HepG2 (cell line): ENCODE results near the gene PIGBOS1. TPM values are rescaled to one million over a fixed set of nuclear protein-coding genes. Genes with fewer than 3 reads are reported as not detected.

Experiments
- GATAD2A ChIP-seq: IDR thresholded peaks from 2 replicates; pipeline ENCODE4 v1.6.1; 2016
- NFKBIZ ChIP-seq: IDR thresholded peaks from 2 replicates; pipeline ENCODE4 v1.6.1; 2018; ENCODE audit warnings: missing genetic modification reagents, missing compliant biosample characterization
- PLRG1 ChIP-seq: fragments of 450-650 bp; conservative IDR thresholded peaks from 2 replicates; pipeline ENCODE4 v1.6.1; 2016
- PRMT3 ChIP-seq: sonication (generic); formaldehyde crosslinking; IDR thresholded peaks from 2 replicates; pipeline ENCODE4 v1.8.1; 2022; ENCODE audit warnings: low read depth, mild to moderate bottlenecking, moderate library complexity, missing genetic modification reagents, borderline replicate concordance
- REPIN1 ChIP-seq: sonication (generic); formaldehyde crosslinking; IDR thresholded peaks from 2 replicates; pipeline ENCODE4 v1.8.0; 2022; ENCODE audit warnings: missing genetic modification reagents, low read depth, mild to moderate bottlenecking, borderline replicate concordance
- RXRB ChIP-seq: IDR thresholded peaks from 2 replicates; pipeline ENCODE4 v1.6.1; 2016; ENCODE audit warnings: borderline replicate concordance, missing genetic modification reagents, missing compliant biosample characterization
- ZNF331 ChIP-seq: sonication (generic); formaldehyde crosslinking; IDR thresholded peaks from 2 replicates; pipeline ENCODE4 v1.4.0; 2020; ENCODE audit warnings: missing genetic modification reagents
- ZNF530 ChIP-seq: sonication (generic); formaldehyde crosslinking; IDR thresholded peaks from 2 replicates; pipeline ENCODE4 v1.5.0; 2020; ENCODE audit warnings: low read depth, mild to moderate bottlenecking, missing genetic modification reagents
- ZNF589 ChIP-seq: sonication (generic); formaldehyde crosslinking; conservative IDR thresholded peaks from 2 replicates; pipeline ENCODE4 v1.8.0; 2022; ENCODE audit warnings: mild to moderate bottlenecking, moderate library complexity, missing genetic modification reagents
- ZSCAN20 ChIP-seq: sonication (generic); formaldehyde crosslinking; IDR thresholded peaks from 2 replicates; pipeline ENCODE4 v1.4.0; 2020; ENCODE audit warnings: missing genetic modification reagents, mild to moderate bottlenecking, borderline replicate concordance
- polyA plus RNA-seq, 8 experiments: library from polyadenylated mRNA; depleted of rRNA in 3 of 8; stranded (reverse) in 7 of 8; unstranded in 1 of 8; fragments of >200 nt; fragmentation: Illumina TruSeq in 4 of 8; extraction: Trizol in 4 of 8; gene quantifications; 2 replicates each; pipeline versions ENCODE4 v1.2.1 to v1.2.3, GENCODE V29; 2011 to 2016; ENCODE audit warnings: low read depth in 4 of 8, missing spikeins in 1 of 8, mixed read lengths in 1 of 8; ENCODE audit not compliant: insufficient read depth in 1 of 8
- total RNA-seq, 5 experiments: library from RNA; depleted of rRNA; stranded (reverse); fragments of >200 nt; fragmentation: Illumina TruSeq; extraction: Trizol; gene quantifications; 2 replicates each; pipeline ENCODE4 v1.2.3, GENCODE V29; 2016; ENCODE audit warnings: low read depth in 1 of 5
- TF ChIP-seq, protein P1 (sequence below): sonication (generic); formaldehyde crosslinking; IDR thresholded peaks from 2 replicates; pipeline ENCODE4 v1.4.0; 2020; ENCODE audit warnings: mild to moderate bottlenecking, missing genetic modification reagents
- TF ChIP-seq, protein P2 (sequence below): sonication (generic); formaldehyde crosslinking; IDR thresholded peaks from 2 replicates; pipeline ENCODE4 v1.4.0; 2020; ENCODE audit warnings: missing genetic modification reagents
- TF ChIP-seq, protein P3 (sequence below): sonication (generic); formaldehyde crosslinking; IDR thresholded peaks from 2 replicates; pipeline ENCODE4 v1.8.0; 2022; ENCODE audit warnings: mild to moderate bottlenecking, missing genetic modification reagents; ENCODE audit not compliant: insufficient replicate concordance
- TF ChIP-seq, protein P4 (sequence below): sonication (generic); formaldehyde crosslinking; IDR thresholded peaks from 2 replicates; pipeline ENCODE4 v1.4.0; 2020; ENCODE audit warnings: missing genetic modification reagents

Gene PIGBOS1
- total and polyA plus RNA-seq, 2 of the 13 experiments (the other 11 are each of a cell fraction or from before 2014, with no cell fraction given), result 14.8 to 22.1 TPM

DNA sequence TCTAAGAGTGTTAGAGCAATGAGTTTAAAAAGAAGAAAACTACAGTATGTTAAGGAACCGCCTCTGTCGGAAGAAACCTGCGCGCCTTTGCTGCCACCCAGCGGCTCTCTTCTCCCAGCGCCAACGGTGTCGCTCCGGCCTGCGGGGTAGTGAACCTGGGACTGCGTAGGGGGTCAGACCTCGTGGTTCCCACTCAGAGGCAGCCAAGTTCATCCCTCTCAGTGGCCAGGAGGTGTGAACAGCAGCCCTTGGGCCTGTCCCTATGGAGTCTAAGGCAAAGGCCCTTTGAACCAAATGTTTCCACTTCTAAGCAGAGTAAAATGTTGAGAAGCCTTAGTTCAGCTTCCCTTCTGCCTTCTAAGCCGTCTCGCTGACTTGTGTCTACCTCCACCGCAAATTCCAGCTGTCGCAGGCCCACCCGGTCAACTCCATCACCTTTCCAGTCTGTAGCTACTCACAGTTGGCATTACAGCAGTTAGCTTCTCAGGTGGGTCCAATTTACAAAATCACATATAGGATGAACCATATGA lies 28.3 kb downstream of the PIGBOS1 start (continued):
- TF ChIP-seq, protein P1, sequence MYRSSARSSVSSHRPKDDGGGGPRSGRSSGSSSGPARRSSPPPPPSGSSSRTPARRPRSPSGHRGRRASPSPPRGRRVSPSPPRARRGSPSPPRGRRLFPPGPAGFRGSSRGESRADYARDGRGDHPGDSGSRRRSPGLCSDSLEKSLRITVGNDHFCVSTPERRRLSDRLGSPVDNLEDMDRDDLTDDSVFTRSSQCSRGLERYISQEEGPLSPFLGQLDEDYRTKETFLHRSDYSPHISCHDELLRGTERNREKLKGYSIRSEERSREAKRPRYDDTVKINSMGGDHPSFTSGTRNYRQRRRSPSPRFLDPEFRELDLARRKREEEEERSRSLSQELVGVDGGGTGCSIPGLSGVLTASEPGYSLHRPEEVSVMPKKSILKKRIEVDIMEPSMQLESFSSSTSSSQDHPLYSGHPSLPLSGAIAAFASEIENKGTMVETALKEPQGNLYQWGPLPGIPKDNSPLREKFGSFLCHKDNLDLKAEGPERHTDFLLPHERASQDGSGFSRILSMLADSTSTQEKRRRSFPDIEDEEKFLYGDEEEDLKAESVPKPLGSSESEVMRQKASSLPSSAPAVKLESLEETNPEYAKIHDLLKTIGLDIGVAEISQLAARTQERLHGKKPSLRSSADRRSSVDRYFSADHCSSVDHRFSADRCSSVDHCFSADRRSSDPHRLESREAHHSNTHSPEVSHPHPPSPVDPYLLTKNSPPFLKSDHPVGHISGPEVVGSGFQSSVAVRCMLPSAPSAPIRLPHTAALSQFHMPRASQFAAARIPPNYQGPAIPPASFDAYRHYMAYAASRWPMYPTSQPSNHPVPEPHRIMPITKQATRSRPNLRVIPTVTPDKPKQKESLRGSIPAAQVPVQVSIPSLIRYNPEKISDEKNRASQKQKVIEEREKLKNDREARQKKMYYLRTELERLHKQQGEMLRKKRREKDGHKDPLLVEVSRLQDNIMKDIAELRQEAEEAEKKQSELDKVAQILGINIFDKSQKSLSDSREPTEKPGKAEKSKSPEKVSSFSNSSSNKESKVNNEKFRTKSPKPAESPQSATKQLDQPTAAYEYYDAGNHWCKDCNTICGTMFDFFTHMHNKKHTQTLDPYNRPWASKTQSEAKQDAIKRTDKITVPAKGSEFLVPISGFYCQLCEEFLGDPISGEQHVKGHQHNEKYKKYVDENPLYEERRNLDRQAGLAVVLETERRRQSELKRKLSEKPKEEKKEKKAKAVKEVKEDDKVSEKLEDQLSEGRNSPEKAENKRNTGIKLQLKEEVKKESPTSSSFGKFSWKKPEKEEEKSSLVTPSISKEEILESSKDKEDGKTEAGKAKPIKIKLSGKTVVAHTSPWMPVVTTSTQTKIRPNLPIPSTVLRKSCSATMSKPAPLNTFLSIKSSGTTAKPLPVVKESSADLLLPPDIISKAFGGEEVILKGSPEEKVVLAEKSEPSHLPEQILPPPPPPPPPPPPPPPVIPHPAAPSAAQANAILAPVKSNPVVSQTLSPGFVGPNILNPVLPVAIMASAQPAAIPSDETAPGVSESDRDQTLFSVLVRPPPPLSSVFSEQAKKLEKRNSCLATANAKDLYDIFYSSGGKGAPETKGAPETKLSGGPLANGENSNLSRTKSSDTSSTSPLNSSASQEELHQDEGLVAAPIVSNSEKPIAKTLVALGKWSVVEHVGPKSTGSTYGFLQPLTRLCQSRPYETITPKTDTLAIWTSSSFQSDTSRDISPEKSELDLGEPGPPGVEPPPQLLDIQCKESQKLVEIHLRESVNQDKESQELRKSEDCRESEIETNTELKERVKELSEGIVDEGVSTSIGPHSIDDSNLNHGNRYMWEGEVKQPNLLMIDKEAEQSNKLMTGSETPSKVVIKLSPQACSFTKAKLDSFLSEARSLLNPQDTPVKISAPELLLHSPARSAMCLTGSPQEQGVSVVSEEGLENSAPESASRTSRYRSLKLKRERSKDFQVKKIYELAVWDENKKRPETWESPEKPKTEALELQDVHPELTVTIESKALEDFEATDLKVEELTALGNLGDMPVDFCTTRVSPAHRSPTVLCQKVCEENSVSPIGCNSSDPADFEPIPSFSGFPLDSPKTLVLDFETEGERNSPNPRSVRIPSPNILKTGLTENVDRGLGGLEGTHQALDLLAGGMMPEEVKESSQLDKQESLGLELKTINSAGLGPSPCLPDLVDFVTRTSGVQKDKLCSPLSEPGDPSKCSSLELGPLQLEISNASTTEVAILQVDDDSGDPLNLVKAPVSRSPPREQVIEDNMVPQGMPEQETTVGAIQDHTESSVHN (CRISPR knock-in tag), result no peak
- TF ChIP-seq ZNF331, result peak; percentile 56; the same call in 1 of the 2 replicates
- TF ChIP-seq ZNF530, result no peak
- 0 out of 2 replicates have a peak, but pooled peaks have one; percentile 52 for TF ChIP-seq ZNF589 (CRISPR knock-in tag)
- TF ChIP-seq GATAD2A (CRISPR knock-in tag), result 0 out of 2 replicates have a peak, but pooled peaks have one; percentile 30
- 0 out of 2 replicates have a peak, but pooled peaks have one; percentile 66 for TF ChIP-seq REPIN1 (CRISPR knock-in tag)
- TF ChIP-seq ZSCAN20 (CRISPR knock-in tag), result no peak
- TF ChIP-seq RXRB (CRISPR knock-in tag), result 0 out of 2 replicates have a peak, but pooled peaks have one; percentile 21
- no peak for TF ChIP-seq NFKBIZ (CRISPR knock-in tag)
- TF ChIP-seq, protein P2, sequence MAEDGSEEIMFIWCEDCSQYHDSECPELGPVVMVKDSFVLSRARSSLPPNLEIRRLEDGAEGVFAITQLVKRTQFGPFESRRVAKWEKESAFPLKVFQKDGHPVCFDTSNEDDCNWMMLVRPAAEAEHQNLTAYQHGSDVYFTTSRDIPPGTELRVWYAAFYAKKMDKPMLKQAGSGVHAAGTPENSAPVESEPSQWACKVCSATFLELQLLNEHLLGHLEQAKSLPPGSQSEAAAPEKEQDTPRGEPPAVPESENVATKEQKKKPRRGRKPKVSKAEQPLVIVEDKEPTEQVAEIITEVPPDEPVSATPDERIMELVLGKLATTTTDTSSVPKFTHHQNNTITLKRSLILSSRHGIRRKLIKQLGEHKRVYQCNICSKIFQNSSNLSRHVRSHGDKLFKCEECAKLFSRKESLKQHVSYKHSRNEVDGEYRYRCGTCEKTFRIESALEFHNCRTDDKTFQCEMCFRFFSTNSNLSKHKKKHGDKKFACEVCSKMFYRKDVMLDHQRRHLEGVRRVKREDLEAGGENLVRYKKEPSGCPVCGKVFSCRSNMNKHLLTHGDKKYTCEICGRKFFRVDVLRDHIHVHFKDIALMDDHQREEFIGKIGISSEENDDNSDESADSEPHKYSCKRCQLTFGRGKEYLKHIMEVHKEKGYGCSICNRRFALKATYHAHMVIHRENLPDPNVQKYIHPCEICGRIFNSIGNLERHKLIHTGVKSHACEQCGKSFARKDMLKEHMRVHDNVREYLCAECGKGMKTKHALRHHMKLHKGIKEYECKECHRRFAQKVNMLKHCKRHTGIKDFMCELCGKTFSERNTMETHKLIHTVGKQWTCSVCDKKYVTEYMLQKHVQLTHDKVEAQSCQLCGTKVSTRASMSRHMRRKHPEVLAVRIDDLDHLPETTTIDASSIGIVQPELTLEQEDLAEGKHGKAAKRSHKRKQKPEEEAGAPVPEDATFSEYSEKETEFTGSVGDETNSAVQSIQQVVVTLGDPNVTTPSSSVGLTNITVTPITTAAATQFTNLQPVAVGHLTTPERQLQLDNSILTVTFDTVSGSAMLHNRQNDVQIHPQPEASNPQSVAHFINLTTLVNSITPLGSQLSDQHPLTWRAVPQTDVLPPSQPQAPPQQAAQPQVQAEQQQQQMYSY, result no peak
- TF ChIP-seq, protein P3, sequence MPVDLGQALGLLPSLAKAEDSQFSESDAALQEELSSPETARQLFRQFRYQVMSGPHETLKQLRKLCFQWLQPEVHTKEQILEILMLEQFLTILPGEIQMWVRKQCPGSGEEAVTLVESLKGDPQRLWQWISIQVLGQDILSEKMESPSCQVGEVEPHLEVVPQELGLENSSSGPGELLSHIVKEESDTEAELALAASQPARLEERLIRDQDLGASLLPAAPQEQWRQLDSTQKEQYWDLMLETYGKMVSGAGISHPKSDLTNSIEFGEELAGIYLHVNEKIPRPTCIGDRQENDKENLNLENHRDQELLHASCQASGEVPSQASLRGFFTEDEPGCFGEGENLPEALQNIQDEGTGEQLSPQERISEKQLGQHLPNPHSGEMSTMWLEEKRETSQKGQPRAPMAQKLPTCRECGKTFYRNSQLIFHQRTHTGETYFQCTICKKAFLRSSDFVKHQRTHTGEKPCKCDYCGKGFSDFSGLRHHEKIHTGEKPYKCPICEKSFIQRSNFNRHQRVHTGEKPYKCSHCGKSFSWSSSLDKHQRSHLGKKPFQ (CRISPR knock-in tag), result peak; percentile 81
- no peak for TF ChIP-seq PLRG1
- TF ChIP-seq, protein P4, sequence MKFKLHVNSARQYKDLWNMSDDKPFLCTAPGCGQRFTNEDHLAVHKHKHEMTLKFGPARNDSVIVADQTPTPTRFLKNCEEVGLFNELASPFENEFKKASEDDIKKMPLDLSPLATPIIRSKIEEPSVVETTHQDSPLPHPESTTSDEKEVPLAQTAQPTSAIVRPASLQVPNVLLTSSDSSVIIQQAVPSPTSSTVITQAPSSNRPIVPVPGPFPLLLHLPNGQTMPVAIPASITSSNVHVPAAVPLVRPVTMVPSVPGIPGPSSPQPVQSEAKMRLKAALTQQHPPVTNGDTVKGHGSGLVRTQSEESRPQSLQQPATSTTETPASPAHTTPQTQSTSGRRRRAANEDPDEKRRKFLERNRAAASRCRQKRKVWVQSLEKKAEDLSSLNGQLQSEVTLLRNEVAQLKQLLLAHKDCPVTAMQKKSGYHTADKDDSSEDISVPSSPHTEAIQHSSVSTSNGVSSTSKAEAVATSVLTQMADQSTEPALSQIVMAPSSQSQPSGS (CRISPR knock-in tag), result no peak
- TF ChIP-seq PRMT3 (CRISPR knock-in tag), result peak; percentile 69; the same call in 1 of the 2 replicates
